IPS-15b (cell line): ENCODE results near the gene LRRC27.

Experiments used
- H3K27me3 ChIP-seq: one replicate; pipeline ENCODE4 v1.6.1; 2013; ENCODE audit warnings: low read length; ENCODE audit not compliant: control insufficient read depth, insufficient read depth
- H3K36me3 ChIP-seq: one replicate; pipeline ENCODE4 v1.6.1; 2013; ENCODE audit warnings: low read length; ENCODE audit not compliant: control insufficient read depth, insufficient read depth
- H3K4me1 ChIP-seq: one replicate; pipeline ENCODE4 v1.6.1; 2013; ENCODE audit warnings: mild to moderate bottlenecking, low read length; ENCODE audit not compliant: control insufficient read depth, insufficient read depth
- H3K4me3 ChIP-seq: one replicate; pipeline ENCODE4 v1.5.1; 2013; ENCODE audit warnings: low read depth, low read length
- H3K9ac ChIP-seq: one replicate; pipeline ENCODE4 v1.6.1; 2013; ENCODE audit warnings: low read depth, mild to moderate bottlenecking, low read length
- H3K9me3 ChIP-seq: one replicate; pipeline ENCODE4 v1.6.1; 2013; ENCODE audit warnings: mild to moderate bottlenecking, low read length; ENCODE audit not compliant: control insufficient read depth, insufficient read depth

Gene LRRC27

GRCh38 chr10:132366499-132366898 is 34.5 kb downstream of the LRRC27 start:
- no peaks in the 10 kb centered on the region for H3K36me3 ChIP-seq
- no peak overlapping the region for H3K4me3 ChIP-seq
- no peaks in the 10 kb centered on the region for H3K27me3 ChIP-seq
- no peak overlapping the region for H3K9ac ChIP-seq
- no peaks in the 10 kb centered on the region for H3K9me3 ChIP-seq
- no peaks in the 10 kb centered on the region for H3K4me1 ChIP-seq

- H3K27me3 ChIP-seq = no peaks in the 10 kb centered on the region
- H3K4me1 ChIP-seq = no peaks in the 10 kb centered on the region
- no peak overlapping the region for H3K4me3 ChIP-seq
- no peaks in the 10 kb centered on the region for H3K9me3 ChIP-seq
- H3K36me3 ChIP-seq = no peaks in the 10 kb centered on the region
- no peak overlapping the region for H3K9ac ChIP-seq
These were observed 36.4 kb downstream of the LRRC27 start for GRCh38 chr10:132368391-132368790.

GRCh38 chr10:132368881-132369635 is 37.1 kb downstream of the LRRC27 start:
- no peaks in the 10 kb centered on the region for H3K27me3 ChIP-seq
- H3K4me3 ChIP-seq = no peak overlapping the region
- no peaks in the 10 kb centered on the region for H3K9me3 ChIP-seq
- no peaks in the 10 kb centered on the region for H3K4me1 ChIP-seq
- H3K36me3 ChIP-seq = no peaks in the 10 kb centered on the region
- no peak overlapping the region for H3K9ac ChIP-seq

DNA sequence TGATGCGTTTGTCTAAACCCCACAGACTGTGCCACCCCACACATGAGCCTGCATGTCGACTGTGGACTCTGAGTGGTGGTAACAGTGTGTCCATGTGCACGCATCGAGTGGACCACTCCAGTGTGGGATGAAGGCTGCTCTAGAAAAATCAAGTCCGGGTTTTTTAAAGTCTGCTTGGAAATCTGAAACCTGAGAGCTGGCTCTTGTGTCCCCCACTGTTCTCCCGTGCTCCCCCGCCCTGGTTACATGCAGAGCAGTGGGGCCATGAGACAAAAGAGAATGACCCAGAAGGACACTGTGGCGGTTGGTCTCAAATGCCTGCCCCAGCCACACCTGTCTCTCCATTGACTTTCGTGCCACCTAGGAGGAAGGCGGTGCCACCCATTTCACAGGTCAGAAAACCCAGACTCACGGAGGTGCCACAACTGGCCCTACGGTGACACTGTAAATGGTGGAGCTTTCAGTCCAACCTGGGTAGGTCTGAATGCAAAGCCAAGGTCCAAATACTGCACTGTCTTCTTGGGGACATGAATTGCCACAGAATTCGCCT is 37.7 kb downstream of the LRRC27 start:
- Histone ChIP-seq H3K9ac (no peak overlapping the region), H3K27me3 (no peaks in the 10 kb centered on the region), H3K4me1 (no peaks in the 10 kb centered on the region), H3K4me3 (no peak overlapping the region), H3K36me3 (no peaks in the 10 kb centered on the region), H3K9me3 (no peaks in the 10 kb centered on the region)

DNA sequence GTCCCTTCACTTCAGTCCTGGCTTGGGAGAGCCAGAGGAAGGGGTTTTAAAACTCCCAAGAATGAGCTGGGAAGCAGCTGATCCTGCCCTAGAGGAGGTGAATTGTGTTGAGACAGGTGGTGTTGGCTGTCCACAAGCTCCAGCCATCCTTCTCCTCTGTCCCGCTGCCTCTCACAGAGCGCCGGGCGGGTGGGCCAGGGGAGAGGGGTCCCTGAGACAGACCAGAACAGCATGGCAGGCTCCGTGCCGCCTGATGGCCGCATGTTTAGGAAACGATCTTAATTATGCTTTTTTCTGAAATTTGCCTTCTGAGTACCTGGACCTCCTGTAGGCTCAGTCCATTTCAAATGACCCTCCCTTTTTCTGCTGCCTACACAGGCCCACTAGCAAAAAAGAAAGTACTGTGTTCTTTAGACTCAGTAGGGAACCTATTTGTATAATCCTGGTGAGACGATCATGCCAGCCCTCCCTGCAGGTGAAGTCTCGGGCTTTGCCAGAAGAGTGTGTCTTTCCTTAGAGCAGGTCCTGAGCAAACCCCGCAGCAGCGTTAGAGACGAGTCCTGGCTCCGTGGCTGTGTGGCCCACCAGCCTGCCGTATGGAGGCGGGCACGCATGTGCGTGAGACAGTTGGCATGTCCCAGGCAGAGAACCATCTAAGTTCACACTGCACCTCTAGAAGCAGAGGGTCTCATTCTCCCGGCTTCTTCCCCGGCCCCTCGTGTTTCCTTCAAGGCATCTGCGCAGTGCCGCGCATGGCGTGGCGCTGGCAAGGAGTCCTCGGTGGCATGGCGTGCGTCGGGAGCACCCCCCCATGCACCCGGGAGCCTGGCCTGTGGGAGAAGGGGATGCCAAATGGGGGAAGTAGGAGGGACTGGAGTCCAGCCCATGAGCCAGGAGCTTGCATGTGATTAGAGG is 38.7 kb downstream of the LRRC27 start:
- no peaks in the 10 kb centered on the region for H3K9me3 ChIP-seq
- no peaks in the 10 kb centered on the region for H3K27me3 ChIP-seq
- H3K4me3 ChIP-seq = no peak overlapping the region
- H3K36me3 ChIP-seq = no peaks in the 10 kb centered on the region
- H3K4me1 ChIP-seq = no peaks in the 10 kb centered on the region
- no peak overlapping the region for H3K9ac ChIP-seq

GRCh38 chr10:132371641-132372081 is 39.7 kb downstream of the LRRC27 start:
- no peaks in the 10 kb centered on the region for H3K9me3 ChIP-seq
- H3K4me3 ChIP-seq = no peak overlapping the region
- no peak overlapping the region for H3K9ac ChIP-seq
- H3K36me3 ChIP-seq = no peaks in the 10 kb centered on the region
- no peaks in the 10 kb centered on the region for H3K27me3 ChIP-seq
- H3K4me1 ChIP-seq = no peaks in the 10 kb centered on the region

- Histone ChIP-seq H3K4me1 (no peaks in the 10 kb centered on the region), H3K4me3 (no peak overlapping the region), H3K36me3 (no peaks in the 10 kb centered on the region), H3K27me3 (no peaks in the 10 kb centered on the region), H3K9me3 (no peaks in the 10 kb centered on the region), H3K9ac (no peak overlapping the region)
These were observed 40.6 kb downstream of the LRRC27 start for GRCh38 chr10:132372516-132373095.

DNA sequence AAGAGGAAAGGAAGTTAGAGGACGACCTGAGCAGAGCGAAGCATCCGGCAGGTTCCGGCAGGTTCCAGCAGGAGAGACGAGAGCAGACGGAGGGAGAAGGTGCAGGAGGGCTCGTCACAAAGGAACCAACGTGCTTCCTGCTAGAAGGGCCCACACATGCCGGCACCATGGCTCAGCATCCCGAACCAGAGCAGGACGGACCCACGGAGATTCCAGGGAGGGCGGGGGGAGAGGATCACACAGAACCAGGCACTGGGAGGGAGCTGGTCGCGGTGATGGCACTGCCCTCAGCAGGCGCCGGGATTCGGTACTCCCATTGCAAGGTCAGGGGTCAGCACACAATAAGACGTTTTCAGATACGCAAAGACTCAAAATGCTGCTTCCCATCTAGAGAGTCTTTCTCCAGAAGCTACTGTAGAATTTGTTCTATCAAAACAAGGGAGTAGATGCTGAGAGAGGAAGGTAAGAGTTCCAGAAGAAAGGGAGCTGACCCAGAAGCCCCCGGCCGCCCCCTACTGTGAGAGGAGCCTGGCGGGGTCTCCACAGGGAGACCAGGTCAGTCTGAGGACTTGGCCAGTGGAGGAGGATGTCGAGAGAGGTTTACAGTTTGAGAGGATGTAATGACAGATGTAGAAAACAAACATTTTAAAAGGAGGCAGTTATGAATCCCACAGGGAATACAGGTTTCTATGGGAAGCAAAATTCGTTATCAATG is 41.4 kb downstream of the LRRC27 start:
- Histone ChIP-seq H3K4me1 (no peaks in the 10 kb centered on the region), H3K9me3 (no peaks in the 10 kb centered on the region)

DNA sequence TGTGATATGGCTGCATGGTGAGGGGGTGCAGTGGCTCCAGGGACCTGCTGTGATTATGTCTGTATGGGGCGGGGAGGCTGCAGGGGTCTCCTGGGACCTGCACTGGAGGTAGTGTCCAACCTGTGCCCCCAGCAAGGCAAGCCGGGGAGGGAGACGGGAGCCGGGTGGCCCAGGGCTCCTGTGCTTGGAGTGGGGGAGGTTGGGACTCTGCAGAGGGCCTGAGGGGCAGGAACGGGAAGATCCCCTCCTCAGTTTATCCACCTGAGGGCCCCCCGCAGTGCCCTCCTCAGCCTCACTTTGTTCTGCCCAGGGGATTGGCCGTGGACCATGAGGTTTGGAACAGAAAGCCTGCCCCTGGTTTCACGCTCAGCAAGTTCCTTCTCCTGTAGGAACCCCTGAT is 42.2 kb downstream of the LRRC27 start:
- Histone ChIP-seq H3K9ac (no peak overlapping the region), H3K4me1 (no peaks in the 10 kb centered on the region), H3K36me3 (no peaks in the 10 kb centered on the region), H3K9me3 (no peaks in the 10 kb centered on the region), H3K27me3 (no peaks in the 10 kb centered on the region), H3K4me3 (no peak overlapping the region)

More for the DNA sequence above, 41.4 kb downstream of the LRRC27 start:
- Histone ChIP-seq H3K4me3 (no peak overlapping the region), H3K27me3 (no peaks in the 10 kb centered on the region), H3K9ac (no peak overlapping the region), H3K36me3 (no peaks in the 10 kb centered on the region)

GRCh38 chr10:132374612-132375011 is 42.6 kb downstream of the LRRC27 start:
- H3K4me1 ChIP-seq = no peaks in the 10 kb centered on the region
- no peaks in the 10 kb centered on the region for H3K27me3 ChIP-seq
- no peaks in the 10 kb centered on the region for H3K9me3 ChIP-seq
- H3K9ac ChIP-seq = no peak overlapping the region
- H3K4me3 ChIP-seq = no peak overlapping the region
- H3K36me3 ChIP-seq = no peaks in the 10 kb centered on the region

GRCh38 chr10:132375116-132375794 is 43.3 kb downstream of the LRRC27 start:
- Histone ChIP-seq H3K9ac (no peak overlapping the region), H3K36me3 (no peaks in the 10 kb centered on the region), H3K9me3 (no peaks in the 10 kb centered on the region), H3K4me1 (no peaks in the 10 kb centered on the region), H3K27me3 (no peaks in the 10 kb centered on the region), H3K4me3 (no peak overlapping the region)
